ENCODE measurements around the gene STAG1.

GRCh38 chr3:136327671-136328070 is 424.5 kb downstream of the STAG1 start:
- TF ChIP-seq CTCF (IDR thresholded peaks at IDR 0.05) (no peak), EP300 (IDR thresholded peaks at IDR 0.05) (no peak), POLR2A (IDR thresholded peaks at IDR 0.05) (no peak)

All from tibial nerve (tissue), 4 donors.